HCT116 (cell line): ENCODE data around the gene GARNL3. TPM values are rescaled to one million over a fixed set of nuclear protein-coding genes. Genes with fewer than 3 reads are reported as not detected.

Experiments used
- ATAC-seq: fragments of 200-7000 bp; cut with Tn5 transposase; 2 replicates; pipeline ENCODE4 v1.9.1; 2020; ENCODE audit warnings: mild to moderate bottlenecking, moderate library complexity
- BruUV-seq: library from RNA; stranded (reverse); fragments of 400-500 nt; replicated peaks from 2 replicates; lab custom pipeline; 2021; lab: Mats Ljungman, UMichigan
- CTCF ChIA-PET: fragments of 300-600 bp; sonication (Branson Sonifier 250); formaldehyde crosslinking; loops from one replicate; lab custom pipeline; 2021; ENCODE audit warnings: antibody characterized with exemption; lab: Charles Lee
- POLR2A ChIA-PET: fragments of 300-600, 350-600 bp; sonication (Branson Sonifier 250); formaldehyde crosslinking; loops from one replicate; lab custom pipeline; 2021; ENCODE audit warnings: antibody characterized with exemption; lab: Charles Lee
- RAD21 ChIA-PET, 2 experiments: fragments of 300-600 bp; sonication (Branson Sonifier 250); formaldehyde crosslinking; loops; one replicate each; lab custom pipeline; 2023; ENCODE audit warnings: low total read pairs in 2 of 2; ENCODE audit not compliant: uncharacterized antibody in 2 of 2, unreplicated experiment in 2 of 2, low non-redundant PET in 1 of 2; lab: Charles Lee
- DNase-seq: peaks from one replicate; pipeline ENCODE4 v3.0.0-alpha.2; 2010; ENCODE audit warnings: low read depth, low spot score
- H2AFZ ChIP-seq: fragments of 200-600 bp; shearing (Covaris generic), sonication (generic); 2 replicates; pipeline ENCODE4 v1.6.1; 2017; ENCODE audit warnings: low read depth, mixed run types, mixed read lengths, antibody characterized with exemption, low read length; ENCODE audit not compliant: poor library complexity, severe bottlenecking
- H3K27ac ChIP-seq: 2 replicates; pipeline ENCODE4 v1.5.1; 2012; ENCODE audit warnings: low read depth, low read length
- H3K27me3 ChIP-seq: fragments of 200-600 bp; sonication (generic); 2 replicates; pipeline ENCODE4 v1.6.1; 2016; ENCODE audit warnings: mixed run types, low read length, mixed read lengths; ENCODE audit not compliant: insufficient read depth
- H3K36me3 ChIP-seq, 2 experiments: fragments of 200-500 bp in 1 of 2; fragments of 200-600 bp in 1 of 2; sonication (Bioruptor generic) in 1 of 2; sonication (generic) in 1 of 2; 2 replicates each; pipeline versions ENCODE4 v1.5.1 to v1.6.1; 2014 to 2016; ENCODE audit warnings: low read length in 2 of 2, inconsistent platforms in 1 of 2, mixed read lengths in 1 of 2, mixed run types in 1 of 2; ENCODE audit not compliant: insufficient read depth in 2 of 2, control insufficient read depth in 1 of 2
- H3K4me1 ChIP-seq, 2 experiments: fragments of 200-600 bp in 1 of 2; sonication (generic) in 1 of 2; 2 replicates each; pipeline versions ENCODE4 v1.5.1 to v1.6.1; 2012 to 2017; ENCODE audit warnings: low read length in 2 of 2, inconsistent platforms in 1 of 2, mild to moderate bottlenecking in 1 of 2, mixed read lengths in 1 of 2, mixed run types in 1 of 2, moderate library complexity in 1 of 2; ENCODE audit not compliant: insufficient read depth in 2 of 2, control insufficient read depth in 1 of 2
- H3K4me2 ChIP-seq: fragments of 200-600 bp; sonication (generic); 2 replicates; pipeline ENCODE4 v1.6.1; 2017; ENCODE audit warnings: mixed run types, low read length, mixed read lengths
- H3K4me3 ChIP-seq, 2 experiments: fragments of 200-600 bp in 1 of 2; sonication (generic) in 1 of 2; replicated peaks in 1 of 2; 2 replicates each; pipeline ENCODE4 v1.5.1; 2011 to 2016; ENCODE audit warnings: low read length in 2 of 2, control low read depth in 1 of 2, low read depth in 1 of 2, mild to moderate bottlenecking in 1 of 2, mixed read lengths in 1 of 2, mixed run types in 1 of 2
- H3K79me2 ChIP-seq: fragments of 200-600 bp; sonication (generic); 2 replicates; pipeline ENCODE4 v1.6.1; 2017; ENCODE audit warnings: mild to moderate bottlenecking, mixed run types, low read length, moderate library complexity, mixed read lengths; ENCODE audit not compliant: insufficient read depth
- H3K9ac ChIP-seq: fragments of 200-600 bp; sonication (generic); 2 replicates; pipeline ENCODE4 v1.6.1; 2016; ENCODE audit warnings: low read length, mixed read lengths
- H3K9me2 ChIP-seq: fragments of 200-600 bp; sonication (generic), shearing (Covaris generic); 2 replicates; pipeline ENCODE4 v1.6.1; 2017; ENCODE audit warnings: mixed run types, mild to moderate bottlenecking, moderate library complexity; ENCODE audit not compliant: insufficient read depth
- H3K9me3 ChIP-seq, 2 experiments: fragments of 200-500 bp in 1 of 2; fragments of 200-600 bp in 1 of 2; sonication (Bioruptor generic) in 1 of 2; sonication (generic) in 1 of 2; 2 replicates each; pipeline ENCODE4 v1.6.1; 2014 to 2017; ENCODE audit warnings: low read length in 2 of 2, mixed read lengths in 2 of 2, inconsistent platforms in 1 of 2, low read depth in 1 of 2, mild to moderate bottlenecking in 1 of 2, mixed run types in 1 of 2, moderate library complexity in 1 of 2; ENCODE audit not compliant: control insufficient read depth in 1 of 2, insufficient read depth in 1 of 2
- H4K20me1 ChIP-seq: fragments of 200-600 bp; sonication (generic), shearing (Covaris generic); 2 replicates; pipeline ENCODE4 v1.6.1; 2017; ENCODE audit warnings: mixed run types, mild to moderate bottlenecking, moderate library complexity; ENCODE audit not compliant: insufficient read depth
- CBX3 ChIP-seq: IDR thresholded peaks from 2 replicates; pipeline ENCODE4 v1.6.1; 2012; ENCODE audit warnings: low read depth
- CEBPB ChIP-seq: IDR thresholded peaks from 2 replicates; pipeline ENCODE4 v1.6.1; 2012; ENCODE audit warnings: low read depth
- EZH2 ChIP-seq: fragments of 200-600 bp; sonication (generic); IDR thresholded peaks from 2 replicates; pipeline ENCODE4 v1.6.1; 2017; ENCODE audit warnings: antibody characterized with exemption, mixed run types
- EZH2phosphoT487 ChIP-seq: fragments of 200-600 bp; IDR thresholded peaks from 2 replicates; pipeline ENCODE4 v1.6.1; 2018; ENCODE audit warnings: antibody characterized with exemption, borderline replicate concordance
- JUND ChIP-seq: IDR thresholded peaks from 2 replicates; pipeline ENCODE4 v1.6.1; 2012
- POLR2AphosphoS5 ChIP-seq: IDR thresholded peaks from 2 replicates; pipeline ENCODE4 v1.6.1; 2011; ENCODE audit warnings: mild to moderate bottlenecking, low read depth, low read length, moderate library complexity
- RAD21 ChIP-seq: IDR thresholded peaks from 2 replicates; pipeline ENCODE4 v1.6.1; 2012; ENCODE audit warnings: low read depth, mild to moderate bottlenecking
- SIN3A ChIP-seq: IDR thresholded peaks from 2 replicates; pipeline ENCODE4 v1.6.1; 2012; ENCODE audit warnings: low read depth
- SP1 ChIP-seq: IDR thresholded peaks from 2 replicates; pipeline ENCODE4 v1.6.1; 2012; ENCODE audit warnings: low read depth
- SRF ChIP-seq: IDR thresholded peaks from 2 replicates; pipeline ENCODE4 v1.6.1; 2012; ENCODE audit warnings: low read depth
- TCF7L2 ChIP-seq: IDR thresholded peaks from 2 replicates; pipeline ENCODE4 v1.7.0; 2011; ENCODE audit warnings: borderline replicate concordance, inconsistent platforms; ENCODE audit not compliant: insufficient read depth, insufficient read length; ENCODE audit errors: extremely low read depth
- ZFX ChIP-seq: fragments of 450-650 bp; IDR thresholded peaks from 2 replicates; pipeline ENCODE4 v1.6.1; 2017
- ZNF274 ChIP-seq: fragments of 200-500 bp; sonication (Bioruptor generic); IDR thresholded peaks from 2 replicates; pipeline ENCODE4 v1.6.1; 2014; ENCODE audit warnings: mild to moderate bottlenecking, low read depth, low read length, inconsistent platforms
- intact Hi-C: fragments of 100-400 bp; cut with micrococcal nuclease; formaldehyde crosslinking; loops from 2 replicates; pipeline ENCODE4 v1.10.0; 2022
- total RNA-seq: library from RNA; stranded (reverse); gene quantifications from one replicate; pipeline ENCODE4 v1.2.1, GENCODE V29; 2021; ENCODE audit not compliant: unreplicated experiment

Gene GARNL3
- total RNA-seq, 1 experiment from 2014 or later, result 8.8 TPM

- Histone ChIP-seq H3K4me1 (peaks cover 0 to 7% of the 10 kb centered on the region in 2 experiments; a peak in 1 of 4 replicates), H3K9ac (no peak overlapping the region), H3K9me2 (no peaks in the 10 kb centered on the region), H3K4me3 (no peak overlapping the region), H3K36me3 (peaks cover 2 to 5% of the 10 kb centered on the region in 2 experiments; a peak in 1 of 4 replicates), H3K9me3 (no peaks in the 10 kb centered on the region), H3K4me2 (no peak overlapping the region), H3K27me3 (no peaks in the 10 kb centered on the region), H2AFZ (no peak overlapping the region)
- POLR2A ChIA-PET, result no interaction called here
- no TSS peak for BruUV-seq
- ATAC-seq (no peak), DNase-seq (no peak)
- CTCF ChIA-PET, result no interaction called here
- TF ChIP-seq CEBPB (no peak), EZH2phosphoT487 (no peak), ZNF274 (no peak), SRF (no peak), EZH2 (no peak), CBX3 (no peak), ZFX (no peak), SP1 (no peak), JUND (no peak), SIN3A (no peak), POLR2AphosphoS5 (no peak), RAD21 (no peak), TCF7L2 (no peak)
- TF ChIP-seq, all 23 proteins: peak for 0
- no peak overlapping the region for H3K27ac ChIP-seq
- H4K20me1 ChIP-seq, result no peaks in the 10 kb centered on the region
- RAD21 ChIA-PET, result interaction anchor here in 1 of 2 experiments (1.2 kb wide), 1 partner anchor 180 kb away, joined by 4 read pairs; no protein-coding TSS in a partner anchor
- intact Hi-C loops, result no loop called here
- no peaks in the 10 kb centered on the region for H3K79me2 ChIP-seq
Measured at GRCh38 chr9:127405344-127406125, 141.0 kb downstream of the GARNL3 start.
